ENCODE data around the gene ZNF292. TPM values are rescaled to one million over a fixed set of nuclear protein-coding genes. Genes with fewer than 3 reads are reported as not detected.
A peak's percentile ranks its signal among the peaks of the same experiment; 100 is the strongest.

The ZNF292 gene
- total and polyA plus RNA-seq, 10 of the 15 experiments (the other 5 are each of a cell fraction or from before 2014, with no cell fraction given) = 11.1 to 57.6 (median 30.6) TPM

DNA sequence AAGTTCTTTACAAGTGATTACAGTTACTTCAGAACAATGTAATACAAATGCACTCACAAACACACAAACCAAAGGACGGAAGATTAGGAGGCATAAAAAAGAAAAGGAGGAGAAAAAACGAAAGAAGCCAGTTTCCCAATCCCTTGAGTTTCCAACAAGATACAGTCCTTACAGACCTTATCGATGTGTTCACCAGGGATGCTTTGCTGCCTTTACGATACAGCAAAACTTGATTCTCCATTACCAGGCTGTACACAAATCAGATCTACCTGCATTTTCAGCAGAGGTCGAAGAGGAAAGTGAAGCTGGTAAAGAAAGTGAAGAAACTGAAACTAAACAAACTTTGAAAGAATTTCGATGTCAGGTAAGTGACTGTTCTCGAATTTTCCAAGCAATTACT is 104.4 kb downstream of the ZNF292 start:
- Histone ChIP-seq H3K79me2 (ENCODE audit: control insufficient read depth, insufficient read depth, low read length) (no peaks in the 10 kb centered on the region), H3K27ac (ENCODE audit: control insufficient read depth, insufficient read depth) (no peak overlapping the region), H3K27me3 (replicated peaks in 1 of 2; ENCODE audit: control insufficient read depth in 2 of 2, insufficient read depth in 2 of 2, low read length in 1 of 2) (no peaks in the 10 kb centered on the region), H3K4me2 (ENCODE audit: control insufficient read depth, insufficient read depth) (no peak overlapping the region), H2AFZ (ENCODE audit: control insufficient read depth, low read depth, low read length) (no peak overlapping the region), H3K4me3 (no peak overlapping the region), H3K9me3 (replicated peaks; ENCODE audit: control insufficient read depth, insufficient read depth, low read length) (no peaks in the 10 kb centered on the region; the same call in 1 of the 3 replicates), H3K36me3 (ENCODE audit: control insufficient read depth in 2 of 2, insufficient read depth in 2 of 2, low read length in 1 of 2) (peaks cover 3 to 26% of the 10 kb centered on the region in 2 experiments), H3K9ac (ENCODE audit: control insufficient read depth, insufficient read depth, low read length) (no peak overlapping the region), H4K20me1 (ENCODE audit: control insufficient read depth, insufficient read depth) (no peaks in the 10 kb centered on the region), H3K4me1 (ENCODE audit: control insufficient read depth, insufficient read depth, low read length) (no peaks in the 10 kb centered on the region; the same call in 1 of the 2 replicates)
- TF ChIP-seq POLR2AphosphoS2 (IDR thresholded peaks at IDR 0.05; ENCODE audit: low read depth, low read length) = peak; percentile 76; the same call in 1 of the 2 replicates
- peak; percentile 54; the same call in 1 of the 2 replicates for TF ChIP-seq POLR2AphosphoS5 (IDR thresholded peaks at IDR 0.05; ENCODE audit: low read length)
- no peak for TF ChIP-seq NKRF (conservative IDR thresholded peaks at IDR 0.05)
- no peak for DNase-seq (ENCODE audit: low read depth, low spot score)
- TSS peak; percentile 1 for BruUV-seq (replicated peaks)
- POLR2A ChIA-PET = no interaction called here
- in situ Hi-C loops (cut with MboI) = no loop called here
- 75% methylated on average over 7 of the region's 7 CpGs for WGBS (ENCODE audit: insufficient coverage, insufficient replicate concordance, low lambda C conversion rate, missing lambda C conversion rate)
- CTCF ChIA-PET = no interaction called here
- no peak for FAIRE-seq
- intact Hi-C loops (cut with micrococcal nuclease; ENCODE audit: unreplicated experiment) = no loop called here
- RAD21 ChIA-PET (ENCODE audit: unreplicated experiment) = no interaction called here
- SMC1A ChIA-PET (ENCODE audit: uncharacterized antibody, unreplicated experiment) = no interaction called here
- no peak; the same call in 2 of the 3 replicates for ATAC-seq

GRCh38 chr6:87261534-87261933 is 106.2 kb downstream of the ZNF292 start:
- RAD21 ChIA-PET (ENCODE audit: unreplicated experiment) = interaction anchor here (0.9 kb wide), 1 partner anchor 108 kb away, joined by 3 read pairs; no protein-coding TSS in a partner anchor
- SMC1A ChIA-PET (ENCODE audit: uncharacterized antibody, unreplicated experiment) = interaction anchor here (0.7 to 2.0 kb wide), 3 partner anchors 108 to 122 kb away, joined by 3 to 6 read pairs (median 3); no protein-coding TSS in a partner anchor
- Histone ChIP-seq H3K36me3 (ENCODE audit: control insufficient read depth in 2 of 2, insufficient read depth in 2 of 2, low read length in 1 of 2) (peaks cover 3 to 18% of the 10 kb centered on the region in 2 experiments; a peak in 3 of 4 replicates), H2AFZ (ENCODE audit: control insufficient read depth, low read depth, low read length) (no peak overlapping the region), H4K20me1 (ENCODE audit: control insufficient read depth, insufficient read depth) (no peaks in the 10 kb centered on the region), H3K4me1 (ENCODE audit: control insufficient read depth, insufficient read depth, low read length) (no peaks in the 10 kb centered on the region; the same call in 1 of the 2 replicates), H3K4me3 (no peak overlapping the region), H3K27ac (ENCODE audit: control insufficient read depth, insufficient read depth) (no peak overlapping the region), H3K27me3 (replicated peaks in 1 of 2; ENCODE audit: control insufficient read depth in 2 of 2, insufficient read depth in 2 of 2, low read length in 1 of 2) (no peaks in the 10 kb centered on the region), H3K9ac (ENCODE audit: control insufficient read depth, insufficient read depth, low read length) (no peak overlapping the region), H3K9me3 (replicated peaks; ENCODE audit: control insufficient read depth, insufficient read depth, low read length) (no peaks in the 10 kb centered on the region; the same call in 1 of the 3 replicates), H3K79me2 (ENCODE audit: control insufficient read depth, insufficient read depth, low read length) (no peaks in the 10 kb centered on the region), H3K4me2 (ENCODE audit: control insufficient read depth, insufficient read depth) (no peak overlapping the region)
- in situ Hi-C loops (cut with MboI) (no loop called here), intact Hi-C loops (cut with micrococcal nuclease; ENCODE audit: unreplicated experiment) (no loop called here)
- CTCF ChIA-PET = interaction anchor here (0.6 to 1.3 kb wide), 4 partner anchors 9 to 183 kb away, joined by 3 to 5 read pairs (median 4); no protein-coding TSS in a partner anchor
- no peak for DNase-seq (ENCODE audit: low read depth, low spot score)
- peak; percentile 59 for ATAC-seq
- TF ChIP-seq RAD21 (IDR thresholded peaks at IDR 0.05; ENCODE audit: insufficient read depth, low read depth, low read length) (no peak), SREBF1 (IDR thresholded peaks at IDR 0.05; ENCODE audit: low read length) (no peak), ZSCAN29 (IDR thresholded peaks at IDR 0.05) (no peak), POLR2AphosphoS2 (IDR thresholded peaks at IDR 0.05; ENCODE audit: low read depth, low read length) (peak; percentile 35; the same call in 1 of the 2 replicates), PBX3 (IDR thresholded peaks at IDR 0.05; ENCODE audit: insufficient replicate concordance, low read depth, low read length) (no peak), SRF (IDR thresholded peaks at IDR 0.05; ENCODE audit: low read depth in 2 of 2, low read length in 2 of 2) (no peak)
- POLR2A ChIA-PET = interaction anchor here (0.5 to 1.2 kb wide), 3 partner anchors 11 to 1632 kb away, joined by 3 to 4 read pairs (median 3); no protein-coding TSS in a partner anchor
- BruUV-seq (replicated peaks) = no TSS peak
- FAIRE-seq = no peak
- WGBS (ENCODE audit: insufficient coverage, insufficient replicate concordance, low lambda C conversion rate, missing lambda C conversion rate) = 61% methylated on average over 3 of the region's 3 CpGs
